GM06990 (cell line): ENCODE data around the gene EXO1.

Source experiments
- DNase-seq: peaks from one replicate; pipeline ENCODE4 v3.0.0-alpha.2; 2011; ENCODE audit not compliant: insufficient read length; ENCODE audit errors: extremely low read depth
- H3K27me3 ChIP-seq: replicated peaks from 2 replicates; pipeline ENCODE4 v1.6.0; 2011; ENCODE audit warnings: low read length; ENCODE audit not compliant: control insufficient read depth, insufficient read depth
- H3K36me3 ChIP-seq: 2 replicates; pipeline ENCODE4 v1.5.1; 2011; ENCODE audit warnings: low read length; ENCODE audit not compliant: control insufficient read depth, insufficient read depth
- H3K4me3 ChIP-seq: replicated peaks from 2 replicates; pipeline ENCODE4 v1.5.1; 2011; ENCODE audit warnings: low read depth, mild to moderate bottlenecking, control low read depth, low read length
- CTCF ChIP-seq: IDR thresholded peaks from 2 replicates; pipeline ENCODE4 v1.5.1; 2011; ENCODE audit warnings: low read length, control low read depth, mild to moderate bottlenecking, inconsistent platforms; ENCODE audit not compliant: insufficient read depth, poor library complexity, severe bottlenecking

Gene EXO1

GRCh38 chr1:241842565-241842964 lies 5.4 kb upstream of the EXO1 start:
- H3K27me3 ChIP-seq: no peaks in the 10 kb centered on the region
- no peak for TF ChIP-seq CTCF
- DNase-seq: no peak
- no peaks in the 10 kb centered on the region for H3K36me3 ChIP-seq
- no peak overlapping the region for H3K4me3 ChIP-seq

- Histone ChIP-seq H3K4me3 (no peak overlapping the region), H3K27me3 (no peaks in the 10 kb centered on the region), H3K36me3 (no peaks in the 10 kb centered on the region)
- TF ChIP-seq CTCF: no peak
- no peak for DNase-seq
Observed at GRCh38 chr1:241844593-241844992, 3.4 kb upstream of the EXO1 start.

GRCh38 chr1:241846375-241846774 lies 1.6 kb upstream of the EXO1 start:
- Histone ChIP-seq H3K27me3 (no peaks in the 10 kb centered on the region), H3K36me3 (no peaks in the 10 kb centered on the region), H3K4me3 (no peak overlapping the region)
- no peak for DNase-seq
- no peak for TF ChIP-seq CTCF

GRCh38 chr1:241846862-241847539 lies 1.0 kb upstream of the EXO1 start:
- Histone ChIP-seq H3K27me3 (no peaks in the 10 kb centered on the region), H3K4me3 (peak overlapping the region; percentile 96), H3K36me3 (no peaks in the 10 kb centered on the region)
- no peak for DNase-seq
- no peak for TF ChIP-seq CTCF

DNA sequence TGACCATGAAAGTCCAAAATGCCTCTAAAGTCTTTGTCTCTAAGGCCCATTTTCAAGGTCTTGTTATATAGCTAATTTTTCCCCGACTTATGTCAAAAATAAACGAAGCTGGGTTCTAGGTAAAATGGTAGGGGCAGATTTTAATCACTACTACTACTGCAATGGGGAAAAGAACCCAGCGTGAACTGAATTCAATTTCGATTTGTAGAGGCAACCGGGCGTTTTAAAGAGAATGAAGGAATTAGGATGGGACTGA lies 536 bp upstream of the EXO1 start:
- DNase-seq: no peak
- TF ChIP-seq CTCF: no peak
- Histone ChIP-seq H3K36me3 (no peaks in the 10 kb centered on the region), H3K27me3 (no peaks in the 10 kb centered on the region), H3K4me3 (peak overlapping the region; percentile 96)

GRCh38 chr1:241848686-241849344 lies 811 bp downstream of the EXO1 start:
- DNase-seq: no peak
- Histone ChIP-seq H3K36me3 (no peaks in the 10 kb centered on the region), H3K4me3 (peak overlapping the region; percentile 96), H3K27me3 (no peaks in the 10 kb centered on the region)
- TF ChIP-seq CTCF: no peak
